Tibial artery (tissue), 4 donors: Measurements from ENCODE around the gene NECAB3.

ENCODE experiments used
- DNase-seq, 2 donors: peaks; one replicate each; pipeline ENCODE4 v3.0.0-alpha.2; 2019
- H3K27ac ChIP-seq, 2 donors: fragments of 200-600 bp; sonication (generic) in 1 of 2; 1 replicate in 1 of 2; 2 replicates in 1 of 2; pipeline ENCODE4 v1.5.1; 2018 to 2019; ENCODE audit warnings: mild to moderate bottlenecking in 1 of 2
- H3K27me3 ChIP-seq, 2 donors: fragments of 200-600 bp; sonication (generic) in 1 of 2; one replicate each; pipeline versions ENCODE4 v1.5.1 to v1.6.0; 2016 to 2019
- H3K36me3 ChIP-seq, 3 donors: fragments of 200-600 bp; sonication (generic) in 2 of 3; one replicate each; pipeline ENCODE4 v1.5.1; 2016 to 2019; ENCODE audit warnings: mild to moderate bottlenecking in 2 of 3
- H3K4me1 ChIP-seq, 4 donors: fragments of 200-600 bp; sonication (generic) in 2 of 4; 1 replicate in 3 of 4; 2 replicates in 1 of 4; pipeline ENCODE4 v1.5.1; 2016 to 2019
- H3K4me3 ChIP-seq, 2 donors: fragments of 200-600 bp; sonication (generic) in 1 of 2; 1 replicate in 1 of 2; 2 replicates in 1 of 2; pipeline ENCODE4 v1.5.1; 2018 to 2019; ENCODE audit warnings: mild to moderate bottlenecking in 2 of 2
- H3K9me3 ChIP-seq, 3 donors: fragments of 200-600 bp; sonication (generic) in 1 of 3; one replicate each; pipeline ENCODE4 v1.5.1; 2016 to 2019
- intact Hi-C: fragments of 100-400 bp; cut with DNase I; formaldehyde crosslinking; loops from one replicate; pipeline ENCODE4 v1.15.0; 2023; ENCODE audit warnings: low total_unique reads
- TF ChIP-seq, protein P1 (sequence below), 2 experiments: fragments of 200-600 bp in 1 of 2; fragments of 450-650 bp in 1 of 2; IDR thresholded peaks; one replicate each; pipeline ENCODE4 v1.5.1; 2017 to 2019; ENCODE audit warnings: antibody characterized with exemption in 2 of 2, mild to moderate bottlenecking in 1 of 2, moderate library complexity in 1 of 2

Gene NECAB3

DNA sequence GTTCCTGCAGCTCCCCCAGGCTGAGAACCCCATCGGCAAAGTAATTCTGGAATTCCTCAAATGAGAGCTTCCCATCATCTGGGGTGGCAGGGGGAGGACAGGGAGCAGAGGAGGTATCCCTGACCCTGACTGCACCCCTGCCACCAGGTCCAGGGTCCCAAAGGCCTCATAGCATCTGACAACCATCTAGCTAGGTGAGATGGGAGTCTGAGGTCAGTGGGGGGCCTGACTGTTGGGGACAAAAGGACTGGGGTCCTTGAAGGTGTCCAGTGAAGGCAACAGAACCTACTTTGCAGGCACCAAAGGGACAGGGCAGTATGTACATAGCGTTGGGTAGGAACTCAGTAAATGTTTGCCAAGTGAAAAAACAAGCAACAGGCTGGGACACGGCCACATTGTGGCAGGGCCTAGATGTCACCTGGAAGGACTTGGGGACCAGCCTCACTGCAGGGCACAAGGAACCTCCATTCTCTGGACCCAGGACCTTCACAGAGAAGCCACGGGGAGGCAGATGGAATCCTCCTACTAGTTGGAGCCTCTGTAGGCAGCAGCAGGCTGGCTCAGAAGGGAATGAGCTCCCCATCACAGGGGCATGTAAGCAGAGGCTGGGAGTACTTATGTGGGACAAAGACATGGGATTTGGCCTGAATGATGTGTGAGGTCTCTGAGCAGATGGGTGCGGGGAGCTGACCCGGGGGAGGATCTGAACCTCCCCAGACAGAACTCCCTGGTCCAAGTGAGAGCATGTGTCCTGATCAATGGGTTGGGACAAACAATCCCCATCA lies 3.3 kb downstream of the NECAB3 start:
- peak overlapping the region; percentile 98 for H3K27ac ChIP-seq
- peaks cover 0 to 82% (median 69%) of the 10 kb centered on the region in 4 donors for H3K4me1 ChIP-seq
- DNase-seq = no peak
- peaks cover 0 to 22% (median 4%) of the 10 kb centered on the region in 3 donors for H3K36me3 ChIP-seq
- TF ChIP-seq, protein P1, sequence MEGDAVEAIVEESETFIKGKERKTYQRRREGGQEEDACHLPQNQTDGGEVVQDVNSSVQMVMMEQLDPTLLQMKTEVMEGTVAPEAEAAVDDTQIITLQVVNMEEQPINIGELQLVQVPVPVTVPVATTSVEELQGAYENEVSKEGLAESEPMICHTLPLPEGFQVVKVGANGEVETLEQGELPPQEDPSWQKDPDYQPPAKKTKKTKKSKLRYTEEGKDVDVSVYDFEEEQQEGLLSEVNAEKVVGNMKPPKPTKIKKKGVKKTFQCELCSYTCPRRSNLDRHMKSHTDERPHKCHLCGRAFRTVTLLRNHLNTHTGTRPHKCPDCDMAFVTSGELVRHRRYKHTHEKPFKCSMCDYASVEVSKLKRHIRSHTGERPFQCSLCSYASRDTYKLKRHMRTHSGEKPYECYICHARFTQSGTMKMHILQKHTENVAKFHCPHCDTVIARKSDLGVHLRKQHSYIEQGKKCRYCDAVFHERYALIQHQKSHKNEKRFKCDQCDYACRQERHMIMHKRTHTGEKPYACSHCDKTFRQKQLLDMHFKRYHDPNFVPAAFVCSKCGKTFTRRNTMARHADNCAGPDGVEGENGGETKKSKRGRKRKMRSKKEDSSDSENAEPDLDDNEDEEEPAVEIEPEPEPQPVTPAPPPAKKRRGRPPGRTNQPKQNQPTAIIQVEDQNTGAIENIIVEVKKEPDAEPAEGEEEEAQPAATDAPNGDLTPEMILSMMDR (IDR thresholded peaks at IDR 0.05) = no peak
- no peak overlapping the region for H3K4me3 ChIP-seq
- H3K27me3 ChIP-seq = no peaks in the 10 kb centered on the region
- no peaks in the 10 kb centered on the region for H3K9me3 ChIP-seq
- intact Hi-C loops = no loop called here

- peak in 1 of 2 donors; percentile 82 for DNase-seq
- H3K36me3 ChIP-seq = peaks cover 0 to 22% (median 4%) of the 10 kb centered on the region in 3 donors
- H3K27ac ChIP-seq = peak overlapping the region; percentile 98
- peaks cover 0 to 81% (median 63%) of the 10 kb centered on the region in 4 donors for H3K4me1 ChIP-seq
- H3K4me3 ChIP-seq = no peak overlapping the region
- intact Hi-C loops = loop anchor here (10.0 kb wide), 2 partner anchors 185 to 215 kb away; no protein-coding TSS in a partner anchor
- TF ChIP-seq, protein P1 (IDR thresholded peaks at IDR 0.05) = no peak
- no peaks in the 10 kb centered on the region for H3K27me3 ChIP-seq
- H3K9me3 ChIP-seq = no peaks in the 10 kb centered on the region
Observed at GRCh38 chr20:33669873-33670640, 4.2 kb downstream of the NECAB3 start.

GRCh38 chr20:33669224-33669623 lies 5.0 kb downstream of the NECAB3 start:
- Histone ChIP-seq H3K27ac (peak overlapping the region; percentile 98), H3K4me1 (peaks cover 0 to 84% (median 62%) of the 10 kb centered on the region in 4 donors), H3K9me3 (no peaks in the 10 kb centered on the region), H3K4me3 (no peak overlapping the region), H3K36me3 (peaks cover 0 to 22% (median 4%) of the 10 kb centered on the region in 3 donors), H3K27me3 (no peaks in the 10 kb centered on the region)
- intact Hi-C loops = loop anchor here (10.0 kb wide), 2 partner anchors 184 to 214 kb away; no protein-coding TSS in a partner anchor
- TF ChIP-seq, protein P1 (IDR thresholded peaks at IDR 0.05) = no peak
- no peak for DNase-seq

- H3K4me3 ChIP-seq = no peak overlapping the region
- intact Hi-C loops = loop anchor here (10.0 kb wide), 2 partner anchors 184 to 214 kb away; no protein-coding TSS in a partner anchor
- H3K27ac ChIP-seq = peak overlapping the region; percentile 88 to 98
- H3K27me3 ChIP-seq = no peaks in the 10 kb centered on the region
- no peaks in the 10 kb centered on the region for H3K9me3 ChIP-seq
- TF ChIP-seq, protein P1 (IDR thresholded peaks at IDR 0.05) = no peak
- peaks cover 0 to 86% (median 64%) of the 10 kb centered on the region in 4 donors for H3K4me1 ChIP-seq
- peaks cover 0 to 22% (median 4%) of the 10 kb centered on the region in 3 donors for H3K36me3 ChIP-seq
- DNase-seq = no peak
Observed at GRCh38 chr20:33668466-33669155, 5.6 kb downstream of the NECAB3 start.
